ENCODE results near the gene KLHL36. TPM values are rescaled to one million over a fixed set of nuclear protein-coding genes. Genes with fewer than 3 reads are reported as not detected.
A peak's percentile ranks its signal among the peaks of the same experiment; 100 is the strongest.

Gene KLHL36
- total and polyA plus RNA-seq, 3 donors from 2014 or later: 75.1 to 129 (median 113) TPM

DNA sequence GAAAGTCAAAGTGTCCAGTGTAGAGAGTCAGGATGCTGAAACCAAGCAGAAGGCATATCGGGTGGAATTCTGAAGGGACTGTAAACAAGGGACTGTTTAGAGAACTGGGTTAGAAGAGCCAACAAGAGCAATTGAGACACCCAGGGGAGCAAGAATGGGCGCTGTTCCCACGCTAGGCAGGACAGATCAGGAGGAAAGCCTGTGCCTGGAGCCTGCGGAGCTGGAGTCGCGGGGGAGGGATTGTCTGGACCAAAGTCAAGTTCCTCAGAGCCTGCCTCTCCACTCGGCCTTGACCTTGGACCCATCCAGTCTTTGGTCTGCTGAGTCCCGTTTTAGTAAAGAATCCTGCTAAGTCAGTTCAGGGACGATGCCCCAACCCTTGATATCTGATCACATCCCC lies 14.7 kb upstream of the KLHL36 start:
- intact Hi-C loops (cut with DNase I; ENCODE audit: low total_unique reads): no loop called here

DNA sequence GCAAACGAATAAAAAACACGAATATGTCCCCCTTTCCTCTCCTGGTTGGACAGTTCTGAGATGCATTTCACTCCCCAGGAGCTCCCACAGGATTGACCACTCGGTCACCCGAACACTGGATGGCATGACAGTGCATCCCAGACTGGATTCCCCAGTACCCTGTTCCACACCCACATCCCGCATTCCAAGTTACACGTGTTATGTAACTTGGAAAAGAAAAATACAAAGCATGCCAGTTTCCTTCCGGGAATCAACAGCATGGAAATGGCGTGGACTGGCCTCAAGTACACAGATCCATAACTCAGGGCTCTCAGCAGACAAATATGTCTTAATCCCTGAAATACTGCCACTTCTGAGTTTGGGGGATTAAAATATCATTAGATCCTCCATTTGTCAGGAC lies 12.6 kb upstream of the KLHL36 start:
- DNase-seq: no peak
- Histone ChIP-seq H3K4me3 (no peak overlapping the region), H3K4me1 (peaks cover 26% of the 10 kb centered on the region), H3K9me3 (no peaks in the 10 kb centered on the region), H3K36me3 (ENCODE audit: low read depth, missing control alignments) (no peaks in the 10 kb centered on the region), H3K27ac (no peak overlapping the region), H3K27me3 (no peaks in the 10 kb centered on the region)
- TF ChIP-seq, protein P1, sequence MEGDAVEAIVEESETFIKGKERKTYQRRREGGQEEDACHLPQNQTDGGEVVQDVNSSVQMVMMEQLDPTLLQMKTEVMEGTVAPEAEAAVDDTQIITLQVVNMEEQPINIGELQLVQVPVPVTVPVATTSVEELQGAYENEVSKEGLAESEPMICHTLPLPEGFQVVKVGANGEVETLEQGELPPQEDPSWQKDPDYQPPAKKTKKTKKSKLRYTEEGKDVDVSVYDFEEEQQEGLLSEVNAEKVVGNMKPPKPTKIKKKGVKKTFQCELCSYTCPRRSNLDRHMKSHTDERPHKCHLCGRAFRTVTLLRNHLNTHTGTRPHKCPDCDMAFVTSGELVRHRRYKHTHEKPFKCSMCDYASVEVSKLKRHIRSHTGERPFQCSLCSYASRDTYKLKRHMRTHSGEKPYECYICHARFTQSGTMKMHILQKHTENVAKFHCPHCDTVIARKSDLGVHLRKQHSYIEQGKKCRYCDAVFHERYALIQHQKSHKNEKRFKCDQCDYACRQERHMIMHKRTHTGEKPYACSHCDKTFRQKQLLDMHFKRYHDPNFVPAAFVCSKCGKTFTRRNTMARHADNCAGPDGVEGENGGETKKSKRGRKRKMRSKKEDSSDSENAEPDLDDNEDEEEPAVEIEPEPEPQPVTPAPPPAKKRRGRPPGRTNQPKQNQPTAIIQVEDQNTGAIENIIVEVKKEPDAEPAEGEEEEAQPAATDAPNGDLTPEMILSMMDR (IDR thresholded peaks at IDR 0.05): no peak
- no peak for TF ChIP-seq POLR2A (IDR thresholded peaks at IDR 0.05)
- 58 to 59% methylated on average over 8 of the region's 8 CpGs for WGBS, 2 donors
- intact Hi-C loops (cut with DNase I; ENCODE audit: low total_unique reads): no loop called here

More for the DNA sequence above, 14.7 kb upstream of the KLHL36 start:
- TF ChIP-seq POLR2A (IDR thresholded peaks at IDR 0.05): no peak
- TF ChIP-seq, protein P1 (IDR thresholded peaks at IDR 0.05): no peak
- H3K27me3 ChIP-seq: no peaks in the 10 kb centered on the region
- no peaks in the 10 kb centered on the region for H3K36me3 ChIP-seq (ENCODE audit: low read depth, missing control alignments)
- H3K4me3 ChIP-seq: no peak overlapping the region
- peak; percentile 95 for DNase-seq
- H3K9me3 ChIP-seq: no peaks in the 10 kb centered on the region
- peaks cover 25% of the 10 kb centered on the region for H3K4me1 ChIP-seq
- peak overlapping the region in 1 of 2 donors; percentile 48 for H3K27ac ChIP-seq
- 36 to 38% methylated on average over 9 of the region's 9 CpGs for WGBS, 2 donors

DNA sequence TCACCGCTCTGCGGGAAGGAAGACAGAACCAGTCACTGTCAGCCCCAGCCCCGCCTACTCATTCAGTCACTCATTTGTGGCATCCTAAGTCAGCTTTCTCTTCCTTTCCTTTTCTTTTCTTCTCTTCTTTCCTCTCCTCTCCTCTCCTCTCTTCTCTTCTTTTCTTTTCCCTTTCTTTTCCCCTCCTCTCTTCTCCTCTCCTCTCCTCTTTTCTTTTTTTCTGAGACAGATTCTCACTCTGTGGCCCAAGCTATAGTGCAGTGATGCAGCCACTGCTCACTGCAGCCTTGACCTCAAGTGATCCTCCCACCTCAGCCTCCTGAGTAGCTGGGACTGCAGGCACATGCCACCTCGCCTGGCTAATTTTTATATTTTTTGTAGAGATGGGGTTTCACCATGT lies 10.6 kb upstream of the KLHL36 start:
- H3K27ac ChIP-seq: no peak overlapping the region
- 76 to 86% methylated on average over 4 of the region's 4 CpGs for WGBS, 2 donors
- H3K27me3 ChIP-seq: no peaks in the 10 kb centered on the region
- no peaks in the 10 kb centered on the region for H3K9me3 ChIP-seq
- no peak overlapping the region for H3K4me3 ChIP-seq
- no peak for TF ChIP-seq POLR2A (IDR thresholded peaks at IDR 0.05)
- TF ChIP-seq, protein P1 (IDR thresholded peaks at IDR 0.05): no peak
- intact Hi-C loops (cut with DNase I; ENCODE audit: low total_unique reads): no loop called here
- peaks cover 43% of the 10 kb centered on the region for H3K4me1 ChIP-seq
- DNase-seq: no peak
- no peaks in the 10 kb centered on the region for H3K36me3 ChIP-seq (ENCODE audit: low read depth, missing control alignments)

DNA sequence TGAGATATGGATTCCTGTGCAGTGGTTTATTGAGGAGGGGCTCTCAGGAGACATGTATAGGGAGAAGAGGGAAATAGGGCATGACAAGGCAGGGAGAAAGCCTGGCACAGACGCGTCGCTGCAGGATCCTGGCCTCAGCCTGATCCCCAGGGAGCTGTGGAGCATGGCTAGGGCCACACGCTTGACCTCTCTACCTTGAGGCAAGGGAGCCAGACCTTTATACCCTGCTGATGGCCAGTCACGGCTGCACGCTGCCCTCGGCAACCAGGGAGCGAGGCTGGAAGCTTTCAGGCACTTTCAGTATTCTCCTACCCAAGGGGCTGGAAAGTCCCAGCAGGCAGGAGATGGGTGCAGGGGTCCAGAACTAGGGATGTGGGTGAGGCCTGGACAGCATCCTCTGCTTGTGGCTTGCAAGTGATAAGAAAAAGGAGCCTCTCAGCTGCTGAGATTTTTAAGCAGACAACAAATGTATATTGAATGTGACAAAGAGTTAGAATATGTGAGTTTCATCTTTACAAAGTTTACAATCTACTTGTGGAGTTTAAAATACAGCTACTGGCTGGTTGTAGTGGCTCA lies 10.0 kb upstream of the KLHL36 start:
- Histone ChIP-seq H3K4me1 (peaks cover 41% of the 10 kb centered on the region), H3K9me3 (no peaks in the 10 kb centered on the region), H3K27ac (no peak overlapping the region), H3K27me3 (no peaks in the 10 kb centered on the region), H3K4me3 (no peak overlapping the region), H3K36me3 (ENCODE audit: low read depth, missing control alignments) (no peaks in the 10 kb centered on the region)
- DNase-seq: no peak
- WGBS, 2 donors: 88 to 96% methylated on average over 8 of the region's 8 CpGs
- TF ChIP-seq POLR2A (IDR thresholded peaks at IDR 0.05): no peak
- TF ChIP-seq, protein P1 (IDR thresholded peaks at IDR 0.05): no peak
- intact Hi-C loops (cut with DNase I; ENCODE audit: low total_unique reads): no loop called here

DNA sequence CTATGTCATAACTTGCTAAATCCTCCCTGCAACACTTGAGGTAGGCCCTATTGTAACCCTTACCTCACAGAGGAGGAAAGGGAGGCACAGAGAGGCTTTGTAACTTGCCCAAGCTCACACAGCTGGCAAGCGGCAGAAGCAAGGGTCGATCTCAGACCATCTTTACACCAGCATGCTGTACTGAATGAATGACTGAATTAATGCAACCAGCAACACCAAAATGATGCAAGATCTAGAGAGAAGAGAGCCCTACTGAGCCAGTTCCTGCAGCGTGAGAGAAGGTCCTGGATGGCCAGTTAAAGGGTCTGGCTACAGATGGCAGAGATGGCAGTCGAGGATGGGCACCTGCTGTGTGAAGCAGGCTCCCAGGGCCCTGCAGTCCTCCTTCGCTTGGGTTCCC lies 8.2 kb upstream of the KLHL36 start:
- intact Hi-C loops (cut with DNase I; ENCODE audit: low total_unique reads): no loop called here
- TF ChIP-seq, protein P1 (IDR thresholded peaks at IDR 0.05): no peak
- no peak for TF ChIP-seq POLR2A (IDR thresholded peaks at IDR 0.05)
- H3K36me3 ChIP-seq (ENCODE audit: low read depth, missing control alignments): no peaks in the 10 kb centered on the region
- no peak for DNase-seq
- no peak overlapping the region for H3K4me3 ChIP-seq
- peaks cover 38% of the 10 kb centered on the region for H3K4me1 ChIP-seq
- no peaks in the 10 kb centered on the region for H3K27me3 ChIP-seq
- no peak overlapping the region for H3K27ac ChIP-seq
- 89 to 96% methylated on average over 5 of the region's 5 CpGs for WGBS, 2 donors
- H3K9me3 ChIP-seq: no peaks in the 10 kb centered on the region

Data from testis (tissue), 3 donors.